Keratinocyte (primary cell): ENCODE results near the gene DMD. TPM values are rescaled to one million over a fixed set of nuclear protein-coding genes. Genes with fewer than 3 reads are reported as not detected.

Experiments used
- DNase-seq: peaks from one replicate; pipeline ENCODE4 v3.0.0-alpha.2; 2011; ENCODE audit warnings: low read depth, missing footprints, low spot score
- FAIRE-seq: peaks from 2 replicates; lab custom pipeline; 2011; peaks lifted over from hg19 to GRCh38; lab: Jason Lieb, UNC
- H2AFZ ChIP-seq: 2 replicates; pipeline ENCODE4 v1.6.0; 2012; ENCODE audit warnings: low read length, control low read depth, inconsistent platforms; ENCODE audit not compliant: control insufficient read depth
- H3K27ac ChIP-seq: 2 replicates; pipeline ENCODE4 v1.5.1; 2011; ENCODE audit warnings: low read length; ENCODE audit not compliant: control insufficient read depth, insufficient read depth
- H3K27me3 ChIP-seq: 3 replicates; pipeline ENCODE4 v1.6.0; 2011; ENCODE audit warnings: low read length; ENCODE audit not compliant: control insufficient read depth, insufficient read depth; ENCODE audit errors: extremely low read depth
- H3K36me3 ChIP-seq, 2 experiments: 2 replicates in 1 of 2; 3 replicates in 1 of 2; pipeline ENCODE4 v1.5.1; 2011; ENCODE audit warnings: low read length in 2 of 2, mild to moderate bottlenecking in 1 of 2; ENCODE audit not compliant: control insufficient read depth in 2 of 2, insufficient read depth in 2 of 2; ENCODE audit errors: extremely low read depth in 1 of 2
- H3K4me1 ChIP-seq: 3 replicates; pipeline ENCODE4 v1.5.1; 2011; ENCODE audit warnings: low read length; ENCODE audit not compliant: control insufficient read depth, insufficient read depth; ENCODE audit errors: extremely low read depth
- H3K4me2 ChIP-seq: 3 replicates; pipeline ENCODE4 v1.6.0; 2011; ENCODE audit warnings: low read depth, low read length; ENCODE audit not compliant: control insufficient read depth, insufficient read depth; ENCODE audit errors: extremely low read depth
- H3K4me3 ChIP-seq, 3 experiments: fragments of 200-600 bp in 1 of 3; sonication (generic) in 1 of 3; 2 replicates in 2 of 3; 3 replicates in 1 of 3; pipeline ENCODE4 v1.5.1; 2011 to 2016; ENCODE audit warnings: low read length in 3 of 3, mild to moderate bottlenecking in 3 of 3, control low read depth in 2 of 3, inconsistent platforms in 1 of 3, low read depth in 1 of 3, mixed read lengths in 1 of 3, mixed run types in 1 of 3, moderate library complexity in 1 of 3; ENCODE audit not compliant: control insufficient read depth in 2 of 3, insufficient read depth in 2 of 3; ENCODE audit errors: extremely low read depth in 1 of 3
- H3K79me2 ChIP-seq: 2 replicates; pipeline ENCODE4 v1.6.0; 2012; ENCODE audit warnings: low read length; ENCODE audit not compliant: control insufficient read depth, insufficient read depth
- H3K9ac ChIP-seq: 3 replicates; pipeline ENCODE4 v1.6.0; 2011; ENCODE audit warnings: low read length; ENCODE audit not compliant: control insufficient read depth, insufficient read depth; ENCODE audit errors: extremely low read depth
- H3K9me1 ChIP-seq: 3 replicates; pipeline ENCODE4 v1.6.0; 2011; ENCODE audit warnings: low read length; ENCODE audit not compliant: control insufficient read depth, insufficient read depth; ENCODE audit errors: extremely low read depth
- H3K9me3 ChIP-seq: 2 replicates; pipeline ENCODE4 v1.5.1; 2012; ENCODE audit warnings: low read depth, low read length; ENCODE audit not compliant: control insufficient read depth
- H4K20me1 ChIP-seq: 3 replicates; pipeline ENCODE4 v1.6.0; 2011; ENCODE audit warnings: low read length; ENCODE audit not compliant: control insufficient read depth, insufficient read depth; ENCODE audit errors: extremely low read depth
- CTCF ChIP-seq, 3 experiments: IDR thresholded peaks in 1 of 3; conservative IDR thresholded peaks in 1 of 3; optimal IDR thresholded peaks in 1 of 3; 2 replicates in 2 of 3; 3 replicates in 1 of 3; pipeline versions ENCODE3 to v1.5.1; 2011; ENCODE audit warnings: low read length in 3 of 3, mild to moderate bottlenecking in 3 of 3, moderate library complexity in 2 of 3, control low read depth in 1 of 3, inconsistent platforms in 1 of 3; ENCODE audit not compliant: insufficient read depth in 2 of 3; ENCODE audit errors: extremely low read depth in 1 of 3
- EZH2 ChIP-seq: IDR thresholded peaks from one replicate; pipeline ENCODE4 v1.6.1; 2012; ENCODE audit warnings: inconsistent platforms, mild to moderate bottlenecking, low read length, moderate library complexity
- dilution Hi-C: fragments of 300-500 bp; cut with MboI; formaldehyde crosslinking; loops from one replicate; pipeline ENCODE4 v1.7.0; 2020; ENCODE audit warnings: low sequenced_read_pairs; ENCODE audit not compliant: extremely low pct_ligation_motif_present
- polyA plus RNA-seq, 5 experiments: library from polyadenylated mRNA; depleted of rRNA in 3 of 5; stranded (reverse) in 3 of 5; stranded (forward) in 1 of 5; unstranded in 1 of 5; fragments of >200 nt; gene quantifications; 1 replicate in 1 of 5; 2 replicates in 3 of 5; 3 replicates in 1 of 5; pipeline versions ENCODE4 v1.2.1 to v1.2.3, GENCODE V29; 2011 to 2012; ENCODE audit warnings: missing spikeins in 2 of 5, low read depth in 1 of 5, low replicate concordance in 1 of 5

The DMD gene
- polyA plus RNA-seq, 1 donor (not counting 4 experiments of a cell fraction or from before 2014, with no cell fraction given) = 8.9 TPM

- Histone ChIP-seq H3K9me1 (no peaks in the 10 kb centered on the region), H3K27ac (no peak overlapping the region), H3K9ac (no peak overlapping the region), H3K36me3 (no peaks in the 10 kb centered on the region), H3K79me2 (no peaks in the 10 kb centered on the region), H4K20me1 (no peaks in the 10 kb centered on the region), H2AFZ (no peak overlapping the region), H3K27me3 (no peaks in the 10 kb centered on the region), H3K9me3 (no peaks in the 10 kb centered on the region), H3K4me2 (no peak overlapping the region), H3K4me3 (no peak overlapping the region), H3K4me1 (peaks cover 16% of the 10 kb centered on the region)
- DNase-seq (no peak), FAIRE-seq (no peak)
- TF ChIP-seq CTCF (optimal IDR thresholded peaks at IDR 0.05 in 1 of 3, IDR thresholded peaks at IDR 0.05 in 1 of 3, conservative IDR thresholded peaks at IDR 0.05 in 1 of 3; ENCODE audit: extremely low read depth in 1 of 3, insufficient read depth in 2 of 3, low read length in 3 of 3) (no peak), EZH2 (no peak)
- dilution Hi-C loops = no loop called here
These were observed 1606.6 kb downstream of the DMD start for GRCh38 chrX:31604629-31605221.

GRCh38 chrX:31603411-31604120 lies 1607.8 kb downstream of the DMD start:
- DNase-seq (no peak), FAIRE-seq (no peak)
- Histone ChIP-seq H3K9me3 (no peaks in the 10 kb centered on the region), H3K4me2 (no peak overlapping the region), H2AFZ (no peak overlapping the region), H3K27ac (no peak overlapping the region), H3K36me3 (no peaks in the 10 kb centered on the region), H3K9me1 (no peaks in the 10 kb centered on the region), H3K9ac (no peak overlapping the region), H3K4me3 (no peak overlapping the region), H3K27me3 (no peaks in the 10 kb centered on the region), H4K20me1 (no peaks in the 10 kb centered on the region), H3K4me1 (peaks cover 8% of the 10 kb centered on the region), H3K79me2 (no peaks in the 10 kb centered on the region)
- dilution Hi-C loops = no loop called here
- TF ChIP-seq EZH2 (no peak), CTCF (optimal IDR thresholded peaks at IDR 0.05 in 1 of 3, IDR thresholded peaks at IDR 0.05 in 1 of 3, conservative IDR thresholded peaks at IDR 0.05 in 1 of 3; ENCODE audit: extremely low read depth in 1 of 3, insufficient read depth in 2 of 3, low read length in 3 of 3) (no peak)
